Activated CD8-positive, alpha-beta memory T cell treated with anti-CD3 and anti-CD28 coated beads, Interleukin-2, amount 50 U/mL, for 1 hour (primary cell): ENCODE results near the gene STOM.

ENCODE experiments used
- DNase-seq: peaks from one replicate; pipeline ENCODE4 v3.0.0-alpha.2; 2020; ENCODE audit errors: extremely low read depth

Gene STOM

DNA sequence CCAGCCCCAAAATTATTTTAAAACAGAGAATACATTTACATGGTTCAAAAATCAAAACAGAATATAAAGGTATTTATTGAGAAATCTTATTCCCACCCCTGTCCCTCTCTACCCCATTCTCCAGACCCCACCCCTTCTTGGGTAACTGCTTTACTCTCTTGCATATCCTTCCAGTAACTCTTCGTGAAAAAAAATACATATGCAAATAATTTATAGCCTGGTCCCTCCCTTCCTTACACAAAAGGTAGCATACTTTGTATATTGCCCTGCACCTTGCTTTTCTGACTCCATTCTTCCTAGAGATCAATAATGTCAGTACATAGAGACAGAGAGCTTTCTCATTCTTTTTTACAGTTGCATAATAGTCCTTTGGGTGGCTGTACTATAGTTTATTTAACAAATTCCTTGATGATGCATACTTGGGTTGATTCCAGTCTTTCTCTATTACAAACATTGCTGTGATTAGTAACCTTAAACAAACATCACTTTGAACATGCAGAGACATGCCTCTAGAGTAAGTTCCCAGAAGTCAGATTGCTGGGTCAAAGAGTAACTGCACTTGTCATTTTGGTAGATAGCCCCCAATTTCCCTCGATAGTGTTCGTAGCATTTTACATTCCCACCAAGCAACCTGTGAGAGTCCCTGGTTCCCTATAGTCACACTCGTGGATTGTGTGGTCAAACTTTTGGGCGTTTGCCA lies 47.9 kb downstream of the STOM start:
- no peak for DNase-seq

- DNase-seq = no peak
Observed at GRCh38 chr9:121321016-121321503, 49.0 kb downstream of the STOM start.

DNA sequence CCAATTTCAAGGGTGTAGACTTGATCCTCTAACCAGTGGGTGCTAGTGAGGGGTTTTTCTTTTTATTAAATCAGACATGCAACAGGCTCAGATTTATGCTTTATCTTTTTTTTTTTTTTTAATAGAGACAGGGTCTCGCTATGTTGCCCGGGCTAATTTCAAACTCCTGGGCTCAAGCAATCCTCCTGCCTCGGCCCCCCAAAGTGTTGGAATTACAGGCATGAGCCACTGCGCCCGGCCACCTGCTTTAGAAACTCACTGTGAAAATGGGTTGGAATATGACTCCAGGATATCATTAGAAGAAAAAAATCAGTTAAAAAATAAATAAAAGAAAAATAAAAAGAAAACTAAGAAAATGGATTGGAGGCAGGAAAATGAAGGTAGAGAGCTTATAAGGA lies 50.7 kb downstream of the STOM start:
- no peak for DNase-seq

DNA sequence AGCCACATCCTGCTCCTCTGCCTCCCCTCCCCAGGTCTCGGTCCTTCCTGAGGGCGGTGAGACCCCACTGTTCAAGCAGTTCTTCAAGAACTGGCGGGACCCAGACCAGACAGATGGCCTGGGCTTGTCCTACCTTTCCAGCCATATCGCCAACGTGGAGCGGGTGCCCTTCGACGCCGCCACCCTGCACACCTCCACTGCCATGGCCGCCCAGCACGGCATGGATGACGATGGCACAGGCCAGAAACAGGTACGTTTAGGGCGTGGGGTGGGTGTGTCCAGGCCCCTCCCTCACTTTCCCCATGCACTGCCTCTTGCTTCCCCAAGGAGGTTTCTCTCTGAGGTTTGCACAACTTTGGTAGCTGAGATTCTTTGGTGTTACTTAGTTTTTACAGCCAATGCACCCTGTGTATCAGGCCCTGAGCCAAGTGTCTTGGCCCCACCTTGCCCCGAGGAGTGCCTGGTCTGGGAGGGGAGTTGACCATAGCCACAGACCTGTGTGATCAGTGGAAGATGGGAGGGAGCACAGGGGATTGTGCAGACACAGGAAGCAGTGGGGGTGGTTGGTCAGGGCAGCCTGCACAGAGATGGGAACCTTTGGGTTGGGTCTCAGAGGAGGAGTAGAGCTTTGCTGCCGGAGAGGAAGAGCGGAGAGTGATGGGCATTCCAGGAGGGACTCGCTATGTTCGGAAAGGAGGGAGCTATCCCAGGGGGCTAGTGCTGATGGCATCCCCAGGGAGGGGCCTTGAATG lies 51.2 kb downstream of the STOM start:
- DNase-seq = no peak

DNA sequence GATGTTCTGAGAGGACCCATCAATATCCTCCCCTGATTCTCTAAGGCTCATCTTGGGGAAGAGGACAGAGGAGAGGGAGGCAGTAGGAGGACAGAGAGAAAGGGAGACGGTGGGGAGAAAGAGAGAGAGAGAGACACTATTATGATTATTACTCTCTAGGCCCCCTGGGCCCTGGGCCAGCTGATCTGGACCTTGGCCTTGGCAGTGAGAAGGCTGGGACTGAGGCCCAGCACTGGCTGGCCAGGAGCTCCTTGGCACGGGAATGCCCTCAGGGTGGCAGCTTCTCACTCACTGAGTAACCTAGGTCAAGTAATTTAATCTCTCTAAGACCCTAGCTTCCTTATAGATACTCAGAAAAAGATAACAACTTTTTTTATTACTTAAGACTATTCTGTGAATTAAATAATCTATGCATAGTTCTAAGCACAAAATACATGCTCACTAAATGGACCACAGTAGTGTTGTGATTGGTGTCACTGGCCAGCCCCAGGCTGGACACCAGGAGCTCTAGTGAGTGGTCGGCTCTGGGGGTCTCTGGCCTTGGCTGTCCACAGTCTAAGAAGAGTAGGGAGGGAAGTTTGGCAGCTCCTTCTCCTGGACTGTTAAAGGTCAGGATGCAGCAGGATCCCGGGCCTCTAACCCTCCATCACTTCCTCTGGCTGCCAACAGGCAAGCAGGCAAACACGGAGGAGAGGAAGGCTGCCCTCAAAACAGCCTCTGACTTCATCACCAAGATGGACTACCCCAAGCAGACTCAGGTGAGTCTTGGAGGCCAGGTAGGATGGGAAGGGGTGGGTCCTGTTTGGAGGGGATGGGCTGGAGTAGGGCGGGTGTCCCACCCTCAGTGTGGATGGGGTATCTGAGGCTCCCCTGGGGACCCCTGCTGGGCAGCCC lies 52.1 kb downstream of the STOM start:
- DNase-seq = no peak

- no peak for DNase-seq
Observed at GRCh38 chr9:121316852-121317373, 53.1 kb downstream of the STOM start.

- DNase-seq = no peak
Observed at GRCh38 chr9:121316378-121316777, 53.7 kb downstream of the STOM start.

DNA sequence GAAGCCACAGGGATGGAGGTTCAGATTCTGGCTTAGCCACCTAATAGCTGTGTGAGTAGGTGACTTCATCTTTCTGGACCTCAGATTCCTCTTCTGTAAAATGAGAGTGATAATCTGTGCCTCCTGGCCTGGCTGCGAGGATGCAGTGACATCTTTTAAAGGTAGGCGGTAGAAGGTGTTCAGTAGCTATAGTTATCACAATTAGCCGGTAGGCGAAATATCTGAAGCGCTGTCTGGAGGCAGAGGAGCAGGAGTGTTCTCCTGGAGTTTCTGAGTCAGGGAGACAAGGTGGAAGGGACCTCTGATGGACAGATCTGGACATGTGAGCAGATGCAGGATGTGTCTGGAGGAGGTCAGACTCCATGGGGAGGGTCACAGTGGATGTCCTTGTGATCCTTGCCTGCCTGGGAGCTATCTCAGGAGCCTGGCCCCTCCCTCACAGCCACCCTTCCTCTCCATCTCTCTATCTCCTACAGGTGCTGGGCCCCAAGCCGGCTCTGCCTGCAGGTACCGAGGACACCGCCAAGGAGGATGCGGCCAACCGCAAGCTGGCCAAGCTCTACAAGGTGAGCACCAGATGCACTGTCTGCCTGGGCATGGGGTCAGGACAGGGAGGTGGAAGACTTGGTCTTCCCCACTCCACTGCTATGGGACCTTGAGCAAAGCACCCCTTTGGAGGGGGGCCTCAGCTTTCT lies 56.4 kb downstream of the STOM start:
- DNase-seq = no peak

DNA sequence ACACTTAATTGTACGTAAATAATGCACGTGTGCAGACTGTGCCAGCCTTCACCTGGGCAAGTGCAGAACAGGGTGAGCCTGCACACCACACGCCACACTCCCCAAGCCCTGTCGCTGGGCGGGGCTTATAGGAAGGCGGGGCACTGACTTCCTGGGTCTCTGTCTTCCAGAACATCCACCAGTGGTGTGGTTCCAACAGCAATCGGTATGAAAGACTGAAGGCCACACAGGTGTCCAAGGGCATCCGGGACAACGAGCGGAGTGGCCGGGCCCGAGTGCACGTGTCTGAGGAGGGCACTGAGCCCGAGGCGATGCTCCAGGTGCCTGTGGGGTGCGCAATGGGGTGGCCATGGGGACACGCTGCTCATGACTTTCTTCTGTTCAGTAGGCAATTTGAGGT lies 57.9 kb downstream of the STOM start:
- DNase-seq = no peak

- no peak for DNase-seq
Observed at GRCh38 chr9:121310571-121310970, 59.5 kb downstream of the STOM start.

DNA sequence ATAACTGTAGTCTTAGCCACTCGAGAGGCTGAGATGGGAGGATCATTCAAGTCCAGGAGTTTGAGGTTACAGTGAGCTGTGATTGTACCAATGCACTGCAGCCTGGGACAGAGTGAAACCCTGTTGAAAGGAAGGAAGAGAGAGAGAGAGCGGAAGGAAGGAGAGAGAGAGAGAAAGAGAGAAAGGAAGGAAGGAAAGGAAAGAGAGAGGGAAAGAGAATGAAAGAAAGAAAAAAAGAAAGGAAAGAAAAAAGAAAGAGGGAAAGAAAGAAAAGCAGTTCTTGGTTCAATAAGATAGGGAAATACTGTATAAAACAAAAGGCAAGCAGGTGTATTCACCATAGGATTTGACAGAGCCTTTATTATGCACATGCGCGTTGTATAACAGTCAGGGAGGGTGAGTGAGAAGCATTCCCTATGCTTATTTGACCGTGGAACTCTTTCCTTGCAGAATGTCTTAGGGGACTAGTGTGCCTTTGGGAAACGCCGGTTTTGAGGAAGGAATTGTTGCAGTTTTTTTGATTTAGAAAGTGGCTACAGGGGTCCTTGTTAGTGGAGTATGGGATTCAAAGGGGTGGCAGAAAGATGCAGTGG lies 60.1 kb downstream of the STOM start:
- no peak for DNase-seq

DNA sequence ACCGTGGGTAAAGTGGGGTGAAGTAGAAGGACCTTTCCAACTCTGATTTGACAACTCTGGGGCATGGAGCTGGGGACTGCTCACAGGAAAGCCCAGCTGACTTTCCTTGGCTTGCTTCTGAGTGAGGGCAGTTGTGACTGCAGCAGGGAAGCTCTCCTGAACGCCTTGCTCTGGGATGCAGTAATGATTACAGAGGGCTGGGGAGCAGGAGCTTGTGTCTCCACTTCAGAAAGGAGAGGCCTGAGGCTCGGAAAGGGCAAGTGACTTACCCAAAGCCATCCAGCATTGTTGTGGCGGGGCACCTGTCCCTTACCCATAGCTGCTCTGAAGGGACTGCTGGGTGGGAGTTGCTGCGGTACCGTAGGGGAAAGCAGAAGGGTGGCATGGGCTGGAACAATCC lies 60.9 kb downstream of the STOM start:
- DNase-seq = no peak

- no peak for DNase-seq
Observed at GRCh38 chr9:121308765-121309164, 61.3 kb downstream of the STOM start.

GRCh38 chr9:121307976-121308375 lies 62.1 kb downstream of the STOM start:
- DNase-seq = no peak

DNA sequence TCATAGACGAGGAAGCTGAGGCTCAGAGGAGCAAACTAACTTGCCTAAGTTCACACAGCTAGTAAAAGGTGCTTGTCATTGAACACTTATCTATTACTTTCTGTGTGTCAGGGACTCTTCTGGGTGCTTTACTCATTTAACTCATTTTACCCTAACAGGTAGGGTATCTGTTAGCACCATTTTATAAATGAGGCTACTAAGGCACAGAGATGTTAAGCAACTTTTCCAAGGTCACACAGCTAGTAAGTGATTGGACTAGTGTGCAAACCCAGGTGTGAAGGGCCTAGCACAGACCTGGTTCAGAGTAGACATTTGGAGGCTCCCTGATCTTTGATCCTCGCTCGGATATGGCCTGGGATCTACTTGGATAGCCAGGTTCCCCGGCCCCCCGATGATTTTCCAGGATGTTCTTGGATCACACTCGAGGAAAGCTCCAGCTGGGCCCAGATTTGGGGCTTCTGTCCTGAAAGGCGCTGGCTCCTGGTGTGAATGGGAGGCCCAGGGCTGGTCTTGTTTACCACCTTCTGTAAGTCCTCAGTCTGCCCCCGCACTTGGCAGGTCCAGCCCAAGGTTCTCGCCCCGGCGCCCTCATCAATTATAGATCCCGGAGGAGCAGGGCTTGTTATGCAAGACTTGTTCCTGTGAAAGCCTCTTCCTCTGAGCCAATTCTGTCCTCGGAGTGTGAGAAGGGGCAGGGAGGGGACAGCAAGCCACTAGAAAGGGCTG lies 64.6 kb downstream of the STOM start:
- DNase-seq = no peak

DNA sequence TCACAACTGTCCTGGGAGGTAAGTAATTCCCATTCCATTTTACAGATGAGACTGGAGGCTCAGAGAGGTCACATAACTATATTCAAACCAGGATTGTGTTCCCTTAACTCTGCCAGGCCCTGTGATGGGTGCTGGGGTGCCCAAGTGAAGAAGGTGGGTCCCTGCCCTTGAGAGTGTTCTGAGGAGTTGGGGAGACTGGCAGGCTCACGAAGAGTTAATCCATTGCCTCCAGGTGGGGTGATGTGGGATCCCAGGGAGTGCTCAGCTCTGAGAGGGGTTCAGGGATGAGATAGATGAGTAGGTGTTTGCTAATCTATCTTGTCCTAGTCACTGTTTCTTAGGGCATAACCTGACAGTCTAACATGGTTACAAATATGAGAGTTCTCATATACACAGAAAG lies 65.3 kb downstream of the STOM start:
- no peak for DNase-seq

DNA sequence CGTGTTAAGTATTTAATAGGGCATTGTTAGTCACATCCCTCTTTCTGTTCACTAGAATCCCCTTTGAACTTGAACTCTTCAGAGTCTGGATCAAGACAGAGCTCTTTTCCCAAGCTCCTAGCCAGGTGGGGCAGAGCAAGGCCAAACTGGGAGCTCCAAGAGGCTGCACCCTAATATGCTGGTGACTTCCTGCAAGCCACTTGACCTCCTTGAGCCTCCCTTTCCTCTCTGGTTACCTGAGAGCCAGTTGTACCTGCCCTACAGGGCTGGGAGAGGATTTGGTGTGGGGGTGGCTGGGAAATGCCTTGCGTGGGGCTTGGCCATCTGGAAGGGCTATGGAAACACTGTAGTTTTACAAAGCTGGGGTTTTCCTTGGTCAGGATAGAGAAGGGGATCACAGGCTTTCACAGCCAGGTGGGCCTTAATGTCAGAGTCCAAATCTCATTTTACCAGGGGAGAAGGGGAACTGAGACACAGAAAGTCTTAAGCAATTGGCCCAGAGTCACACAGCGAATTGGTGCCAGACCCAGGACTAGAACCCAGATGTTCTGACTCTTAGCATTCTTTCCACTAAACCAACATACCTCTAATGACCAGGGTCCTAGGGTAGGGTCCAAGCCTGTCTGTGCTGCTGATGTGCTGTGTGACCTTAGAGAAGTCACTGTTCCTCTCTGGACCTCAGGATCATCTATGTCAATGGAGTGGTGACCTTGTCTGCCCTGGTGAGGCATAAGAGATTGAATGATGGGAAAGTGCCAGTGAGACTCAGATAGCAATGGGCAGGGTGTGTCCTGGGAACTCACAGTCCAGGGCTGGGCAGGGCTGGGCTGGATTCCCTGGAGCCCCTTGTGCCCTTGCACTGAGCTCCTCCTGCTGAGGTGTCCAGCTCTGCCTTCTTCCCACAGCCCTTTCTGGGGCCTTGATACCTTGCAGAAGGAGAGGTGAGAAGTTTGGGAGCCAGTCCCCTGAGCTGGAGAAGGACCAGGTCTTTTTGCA lies 66.3 kb downstream of the STOM start:
- no peak for DNase-seq

- DNase-seq = no peak
Observed at GRCh38 chr9:121302786-121303185, 67.3 kb downstream of the STOM start.

GRCh38 chr9:121302341-121302740 lies 67.7 kb downstream of the STOM start:
- DNase-seq = no peak
